ENCODE results near the gene RAD1. TPM values are rescaled to one million over a fixed set of nuclear protein-coding genes. Genes with fewer than 3 reads are reported as not detected.
A peak's percentile ranks its signal among the peaks of the same experiment; 100 is the strongest.

RAD1 gene
- polyA plus RNA-seq, 3 donors, result 8.5 to 9.6 (median 9.4) TPM

GRCh38 chr5:34916518-34916917, 1.2 kb upstream of the RAD1 start:
- Mint-ChIP-seq H3K9me3 (no peaks in the 10 kb centered on the region), H3K27ac (no peak overlapping the region), H3K4me3 (no peak overlapping the region), H3K4me1 (peaks cover 17% of the 10 kb centered on the region), H3K36me3 (peaks cover 18 to 25% of the 10 kb centered on the region in 2 donors), H3K27me3 (ENCODE audit: low read depth in 3 of 3) (no peaks in the 10 kb centered on the region)
- WGBS (ENCODE audit: insufficient coverage), result 58% methylated on average over 6 of the region's 6 CpGs
- TF ChIP-seq CTCF (IDR thresholded peaks at IDR 0.05), result no peak
- intact Hi-C loops (cut with micrococcal nuclease), result loop anchor here in 1 of 2 donors (5.0 to 10.0 kb wide), 2 partner anchors 1236 to 1328 kb away; partner anchors contain the start of genes LMBRD2, NADK2 and SKP2
- no peak for DNase-seq
- Histone ChIP-seq H3K27ac (ENCODE audit: low read depth in 1 of 2, low read length in 2 of 2) (peak overlapping the region in 1 of 2 donors; percentile 86), H3K9me3 (replicated peaks in 1 of 2; ENCODE audit: control insufficient read depth in 1 of 2, insufficient read depth in 1 of 2, low read length in 2 of 2) (no peaks in the 10 kb centered on the region), H3K36me3 (replicated peaks in 1 of 2; ENCODE audit: control insufficient read depth in 1 of 2, insufficient read depth in 2 of 2, low read length in 2 of 2) (peaks cover 23 to 25% of the 10 kb centered on the region in 2 donors), H3K27me3 (ENCODE audit: control insufficient read depth in 2 of 2, insufficient read depth in 2 of 2, low read length in 2 of 2) (no peaks in the 10 kb centered on the region), H4K20me1 (ENCODE audit: insufficient read depth, low read length) (no peaks in the 10 kb centered on the region), H2AFZ (ENCODE audit: insufficient read depth, low read depth, low read length, poor library complexity, severe bottlenecking) (peak overlapping the region; percentile 96), H3K4me3 (replicated peaks in 1 of 3; ENCODE audit: low read depth in 2 of 3, low read length in 3 of 3) (peak overlapping the region; percentile 87 to 96 (median 94)), H3K4me2 (replicated peaks; ENCODE audit: extremely low read depth, low read length, poor library complexity, severe bottlenecking) (peak overlapping the region; percentile 96), H3K9ac (ENCODE audit: insufficient read depth, low read length, poor library complexity, severe bottlenecking) (no peak overlapping the region), H3K4me1 (ENCODE audit: control insufficient read depth in 1 of 2, insufficient read depth in 2 of 2, low read length in 2 of 2) (peaks cover 15 to 19% of the 10 kb centered on the region in 2 donors), H3K79me2 (ENCODE audit: insufficient read depth, low read length) (peaks cover 67% of the 10 kb centered on the region)

GRCh38 chr5:34915856-34916192, 520 bp upstream of the RAD1 start:
- Histone ChIP-seq H3K4me2 (replicated peaks; ENCODE audit: extremely low read depth, low read length, poor library complexity, severe bottlenecking) (peak overlapping the region; percentile 96), H3K27me3 (ENCODE audit: control insufficient read depth in 2 of 2, insufficient read depth in 2 of 2, low read length in 2 of 2) (no peaks in the 10 kb centered on the region), H3K9me3 (replicated peaks in 1 of 2; ENCODE audit: control insufficient read depth in 1 of 2, insufficient read depth in 1 of 2, low read length in 2 of 2) (no peaks in the 10 kb centered on the region), H2AFZ (ENCODE audit: insufficient read depth, low read depth, low read length, poor library complexity, severe bottlenecking) (peak overlapping the region; percentile 96), H3K27ac (ENCODE audit: low read depth in 1 of 2, low read length in 2 of 2) (peak overlapping the region; percentile 69 to 86), H3K4me3 (replicated peaks in 1 of 3; ENCODE audit: low read depth in 2 of 3, low read length in 3 of 3) (peak overlapping the region; percentile 87 to 96 (median 94)), H3K4me1 (ENCODE audit: control insufficient read depth in 1 of 2, insufficient read depth in 2 of 2, low read length in 2 of 2) (peaks cover 15 to 19% of the 10 kb centered on the region in 2 donors), H4K20me1 (ENCODE audit: insufficient read depth, low read length) (no peaks in the 10 kb centered on the region), H3K9ac (ENCODE audit: insufficient read depth, low read length, poor library complexity, severe bottlenecking) (peak overlapping the region; percentile 83), H3K79me2 (ENCODE audit: insufficient read depth, low read length) (peaks cover 67% of the 10 kb centered on the region), H3K36me3 (replicated peaks in 1 of 2; ENCODE audit: control insufficient read depth in 1 of 2, insufficient read depth in 2 of 2, low read length in 2 of 2) (peaks cover 23 to 26% of the 10 kb centered on the region in 2 donors)
- Mint-ChIP-seq H3K27ac (no peak overlapping the region), H3K27me3 (ENCODE audit: low read depth in 3 of 3) (no peaks in the 10 kb centered on the region), H3K36me3 (peaks cover 19 to 26% of the 10 kb centered on the region in 2 donors), H3K4me3 (no peak overlapping the region), H3K9me3 (no peaks in the 10 kb centered on the region), H3K4me1 (peaks cover 17% of the 10 kb centered on the region)
- intact Hi-C loops (cut with micrococcal nuclease), result loop anchor here in 1 of 2 donors (5.0 to 10.0 kb wide), 2 partner anchors 1236 to 1329 kb away; partner anchors contain the start of genes LMBRD2, NADK2 and SKP2
- 0% methylated on average over 17 of the region's 20 CpGs for WGBS (ENCODE audit: insufficient coverage)
- no peak for DNase-seq
- TF ChIP-seq CTCF (IDR thresholded peaks at IDR 0.05), result no peak
